ENCODE results near the gene OR6M1.

Gene OR6M1

GRCh38 chr11:123801765-123802164 lies 4.4 kb downstream of the OR6M1 start:
- no peak for DNase-seq (ENCODE audit: low spot score)
- no peak for TF ChIP-seq CTCF (IDR thresholded peaks at IDR 0.05; ENCODE audit: borderline replicate concordance, control extremely low read depth, extremely low read depth, insufficient read depth, missing control alignments)
- in situ Hi-C loops (cut with MboI; ENCODE audit: low sequenced_read_pairs, unreplicated experiment): no loop called here

GRCh38 chr11:123800036-123800435 lies 6.1 kb downstream of the OR6M1 start:
- TF ChIP-seq CTCF (IDR thresholded peaks at IDR 0.05; ENCODE audit: borderline replicate concordance, control extremely low read depth, extremely low read depth, insufficient read depth, missing control alignments): no peak
- in situ Hi-C loops (cut with MboI; ENCODE audit: low sequenced_read_pairs, unreplicated experiment): no loop called here
- DNase-seq (ENCODE audit: low spot score): no peak

- in situ Hi-C loops (cut with MboI; ENCODE audit: low sequenced_read_pairs, unreplicated experiment): no loop called here
- no peak for TF ChIP-seq CTCF (IDR thresholded peaks at IDR 0.05; ENCODE audit: borderline replicate concordance, control extremely low read depth, extremely low read depth, insufficient read depth, missing control alignments)
Measured at GRCh38 chr11:123799438-123799837, 6.7 kb downstream of the OR6M1 start.

GRCh38 chr11:123798513-123799252 lies 7.5 kb downstream of the OR6M1 start:
- no peak for TF ChIP-seq CTCF (IDR thresholded peaks at IDR 0.05; ENCODE audit: borderline replicate concordance, control extremely low read depth, extremely low read depth, insufficient read depth, missing control alignments)
- in situ Hi-C loops (cut with MboI; ENCODE audit: low sequenced_read_pairs, unreplicated experiment): no loop called here
- no peak for DNase-seq (ENCODE audit: low spot score)

More at GRCh38 chr11:123799438-123799837, 6.7 kb downstream of the OR6M1 start:
- no peak for DNase-seq (ENCODE audit: low spot score)

- no peak for TF ChIP-seq CTCF (IDR thresholded peaks at IDR 0.05; ENCODE audit: borderline replicate concordance, control extremely low read depth, extremely low read depth, insufficient read depth, missing control alignments)
- in situ Hi-C loops (cut with MboI; ENCODE audit: low sequenced_read_pairs, unreplicated experiment): no loop called here
- DNase-seq (ENCODE audit: low spot score): no peak
Measured at GRCh38 chr11:123798079-123798478, 8.1 kb downstream of the OR6M1 start.

- no peak for DNase-seq (ENCODE audit: low spot score)
- TF ChIP-seq CTCF (IDR thresholded peaks at IDR 0.05; ENCODE audit: borderline replicate concordance, control extremely low read depth, extremely low read depth, insufficient read depth, missing control alignments): no peak
- in situ Hi-C loops (cut with MboI; ENCODE audit: low sequenced_read_pairs, unreplicated experiment): no loop called here
Measured at GRCh38 chr11:123797541-123797940, 8.6 kb downstream of the OR6M1 start.

All from GM13976 (cell line).